Renal cortical epithelial cell (primary cell): ENCODE measurements around the gene ZNFX1. TPM values are rescaled to one million over a fixed set of nuclear protein-coding genes. Genes with fewer than 3 reads are reported as not detected.
"Not testable (repeated sequence)": the region's sequence is repeated elsewhere in the genome, so short reads cannot be mapped to it uniquely, and the experiment has no call there.

Experiments used
- DNase-seq: peaks from one replicate; pipeline ENCODE4 v3.0.0-alpha.2; 2011; ENCODE audit warnings: low read depth
- total RNA-seq: library from RNA; depleted of rRNA; stranded (reverse); fragments of >200 nt; gene quantifications from 2 replicates; pipeline ENCODE4 v1.2.3, GENCODE V29; 2014

Gene ZNFX1
- total RNA-seq, 1 donor from 2014 or later: 89.2 TPM

- DNase-seq: no peak
Measured at GRCh38 chr20:49210101-49210756, 67.6 kb downstream of the ZNFX1 start.

- DNase-seq: no peak
Measured at GRCh38 chr20:49207076-49207475, 70.8 kb downstream of the ZNFX1 start.

- no peak for DNase-seq
Measured at GRCh38 chr20:49203746-49204145, 74.1 kb downstream of the ZNFX1 start.

- no peak for DNase-seq
Measured at GRCh38 chr20:49203011-49203410, 74.8 kb downstream of the ZNFX1 start.

- DNase-seq: no peak
Measured at GRCh38 chr20:49199729-49200293, 78.0 kb downstream of the ZNFX1 start.

GRCh38 chr20:49192944-49193518 lies 84.8 kb downstream of the ZNFX1 start:
- DNase-seq: not testable (repeated sequence)

Other genes with a start within 250 kb of the ZNFX1 start
- gene CSE1L, start 231.7 kb downstream of the ZNFX1 start, total RNA-seq: 96.4 and 137 TPM in 2 replicates
- gene STAU1, start 89.7 kb downstream of the ZNFX1 start, total RNA-seq: 47.2 and 117 TPM in 2 replicates
- 50.5 and 61.1 TPM in 2 replicates for gene DDX27, start 58.6 kb downstream of the ZNFX1 start, total RNA-seq
- under 0.01 and 0.30 TPM in 2 replicates for gene KCNB1, start 204.6 kb upstream of the ZNFX1 start, total RNA-seq